NCI-H146 treated with DMSO at 0.1 percent for 48 hours (cell line): ENCODE measurements around the gene TRANK1.

Experiments
- DNase-seq: peaks from one replicate; lab custom pipeline; 2025; ENCODE audit not compliant: unreplicated experiment; lab: John Stamatoyannopoulos, UW

Gene TRANK1

GRCh38 chr3:36850743-36851142 lies 94.1 kb downstream of the TRANK1 start:
- no peak for DNase-seq

GRCh38 chr3:36846406-36846805 lies 98.4 kb downstream of the TRANK1 start:
- no peak for DNase-seq

- no peak for DNase-seq
Measured at GRCh38 chr3:36843065-36844051, 101.5 kb downstream of the TRANK1 start.

GRCh38 chr3:36842275-36842674 lies 102.6 kb downstream of the TRANK1 start:
- DNase-seq: no peak

DNA sequence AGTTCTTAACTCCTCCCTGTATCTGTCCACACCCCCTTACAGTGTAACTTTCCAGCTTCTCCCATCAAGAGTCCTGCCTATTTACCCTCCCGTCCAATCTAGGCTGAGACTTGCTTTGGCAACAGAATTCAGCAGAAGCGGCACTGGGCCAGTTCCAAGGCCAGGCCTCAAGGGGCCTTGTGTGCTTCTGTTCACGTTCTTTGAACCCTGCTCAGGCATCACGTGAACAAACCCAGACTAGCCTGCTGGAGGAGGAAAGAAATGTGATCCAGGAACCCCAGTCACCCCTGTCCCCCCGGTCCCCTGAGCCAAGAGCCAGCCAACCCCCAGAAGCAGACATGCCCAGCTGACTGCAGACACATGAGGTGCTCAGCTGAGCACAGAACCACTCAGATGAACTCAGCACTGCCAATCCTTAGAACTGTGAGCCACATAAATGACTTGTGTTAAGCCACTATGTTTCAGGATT lies 104.4 kb downstream of the TRANK1 start:
- no peak for DNase-seq

DNA sequence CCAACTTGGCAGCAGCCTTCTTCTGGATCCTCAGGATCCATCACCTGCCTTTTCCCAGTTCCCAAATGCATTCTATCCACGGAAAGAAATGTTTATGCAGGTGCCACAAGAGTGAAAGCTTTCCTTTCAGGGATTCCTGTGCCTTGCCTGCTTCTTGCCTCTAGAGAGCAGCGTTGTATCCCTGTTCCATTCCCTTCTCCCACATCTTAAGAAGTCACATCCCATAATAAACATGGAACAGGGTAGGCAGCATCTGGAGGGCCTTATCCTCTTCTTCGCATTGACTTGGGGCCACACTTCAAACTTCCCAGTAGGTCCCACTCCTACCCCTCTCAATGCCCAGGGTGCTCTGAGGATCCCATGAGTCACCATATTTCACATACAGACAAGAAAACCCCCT lies 107.8 kb downstream of the TRANK1 start:
- no peak for DNase-seq

- DNase-seq: no peak
Measured at GRCh38 chr3:36833160-36833814, 111.6 kb downstream of the TRANK1 start.

- no peak for DNase-seq
Measured at GRCh38 chr3:36832406-36832805, 112.4 kb downstream of the TRANK1 start.

DNA sequence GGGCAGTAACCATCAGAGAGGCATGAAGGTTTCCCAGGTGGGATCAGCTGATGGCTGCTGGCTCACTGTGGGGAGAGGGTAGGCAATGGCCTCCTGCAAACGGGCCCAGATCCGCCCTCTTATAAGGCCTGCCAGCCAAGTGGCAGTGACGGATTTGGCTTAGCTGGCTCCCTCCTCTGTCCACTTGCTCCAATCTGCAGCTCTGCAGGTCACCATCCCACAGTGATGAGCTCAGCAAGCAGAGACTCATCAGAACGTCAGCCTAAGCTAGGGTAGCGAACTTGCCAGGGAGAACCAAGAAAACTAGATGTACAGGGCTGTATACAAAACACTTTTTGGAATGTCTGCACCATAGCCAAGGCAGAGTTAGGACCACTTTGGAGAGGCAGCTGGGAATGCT lies 117.7 kb downstream of the TRANK1 start:
- no peak for DNase-seq

GRCh38 chr3:36826240-36826639 lies 118.6 kb downstream of the TRANK1 start:
- no peak for DNase-seq

GRCh38 chr3:36824443-36824842 lies 120.4 kb downstream of the TRANK1 start:
- DNase-seq: no peak

GRCh38 chr3:36823806-36824205 lies 121.0 kb downstream of the TRANK1 start:
- DNase-seq: no peak

- DNase-seq: no peak
Measured at GRCh38 chr3:36820083-36820482, 124.8 kb downstream of the TRANK1 start.

DNA sequence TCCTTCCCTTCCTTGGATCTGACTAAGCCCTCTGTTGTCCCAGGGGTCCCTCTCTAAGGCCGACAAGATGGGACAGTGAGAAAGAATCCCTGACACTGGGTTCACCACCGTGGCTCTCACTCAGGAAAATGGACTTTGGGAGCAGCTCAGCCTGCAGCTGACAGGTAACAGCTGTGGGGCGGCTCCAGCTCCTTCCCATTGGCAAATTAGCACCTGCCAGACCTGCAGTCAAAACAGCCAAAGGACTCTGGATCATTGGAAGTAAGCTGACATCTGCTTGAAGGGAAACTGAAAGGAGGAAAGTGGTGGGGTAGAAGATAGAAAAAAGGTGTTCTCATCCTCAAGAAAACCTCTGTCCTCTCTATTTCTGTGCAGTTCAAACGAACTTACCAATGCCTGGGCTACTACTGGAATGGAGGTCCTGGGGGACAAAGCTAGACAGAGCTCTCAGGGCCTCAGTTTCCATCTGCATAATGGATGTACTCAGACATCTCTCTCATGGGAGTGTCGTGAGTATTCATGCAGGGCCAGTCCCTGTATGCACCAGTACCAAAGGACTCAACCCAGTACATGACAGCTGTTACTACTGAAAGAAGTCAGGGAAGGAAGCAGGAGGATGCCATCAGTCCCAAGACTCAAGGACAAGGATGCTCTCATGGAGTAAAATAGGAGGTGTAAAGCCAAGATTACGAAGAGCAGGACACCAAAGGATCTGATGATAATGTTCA lies 126.9 kb downstream of the TRANK1 start:
- DNase-seq: no peak

DNA sequence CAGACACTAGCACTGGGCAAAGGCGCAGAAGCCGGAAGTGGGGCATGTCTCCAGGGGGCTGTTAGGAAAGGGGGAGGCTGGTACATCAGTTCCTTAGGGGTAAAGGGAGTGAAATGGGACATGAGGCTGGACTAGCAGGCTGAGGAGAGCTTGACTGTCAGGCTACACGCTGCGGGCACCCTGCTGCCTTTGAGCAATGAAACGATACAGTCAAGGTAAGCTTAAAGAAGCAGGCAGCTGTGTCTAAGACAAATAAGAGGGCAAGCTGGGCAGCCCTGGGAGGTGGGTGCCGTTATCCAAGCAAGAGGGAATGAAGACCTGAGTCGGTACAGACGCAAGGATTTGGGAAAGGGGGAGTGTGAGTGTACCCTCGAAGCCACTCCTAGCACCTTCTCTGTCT lies 129.5 kb downstream of the TRANK1 start:
- no peak for DNase-seq

- no peak for DNase-seq
Measured at GRCh38 chr3:36814776-36815175, 130.1 kb downstream of the TRANK1 start.

DNA sequence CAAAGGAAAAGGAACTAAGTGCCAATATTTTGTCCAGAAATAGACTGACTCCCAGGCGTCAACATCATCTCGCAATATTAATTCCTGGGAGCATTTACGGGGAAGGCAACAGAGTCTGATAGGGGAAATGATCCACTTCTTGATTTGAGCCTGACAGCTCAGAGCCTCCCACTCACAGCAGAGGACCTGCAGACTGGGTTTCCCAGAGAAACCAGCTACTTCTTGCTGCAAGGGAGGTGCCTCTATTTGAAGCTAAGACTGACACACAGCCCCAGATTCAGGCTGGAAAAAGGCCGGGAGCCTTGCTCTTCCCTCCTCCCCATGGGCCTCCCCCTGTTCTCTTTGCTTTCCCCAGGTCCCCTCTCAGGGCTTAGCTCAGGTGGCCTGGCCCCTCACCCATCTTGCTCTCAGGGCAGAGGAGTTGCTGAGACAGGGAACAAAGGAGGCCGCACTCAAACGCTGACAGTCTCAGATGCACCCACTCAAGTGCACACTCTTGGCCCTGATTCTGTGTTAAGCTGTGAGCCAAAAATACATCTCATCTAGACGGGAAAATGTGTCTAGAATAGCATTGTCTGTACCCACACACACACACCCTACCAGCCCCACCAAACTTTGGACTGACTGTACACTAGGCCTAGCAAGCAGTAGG lies 130.7 kb downstream of the TRANK1 start:
- DNase-seq: no peak

DNA sequence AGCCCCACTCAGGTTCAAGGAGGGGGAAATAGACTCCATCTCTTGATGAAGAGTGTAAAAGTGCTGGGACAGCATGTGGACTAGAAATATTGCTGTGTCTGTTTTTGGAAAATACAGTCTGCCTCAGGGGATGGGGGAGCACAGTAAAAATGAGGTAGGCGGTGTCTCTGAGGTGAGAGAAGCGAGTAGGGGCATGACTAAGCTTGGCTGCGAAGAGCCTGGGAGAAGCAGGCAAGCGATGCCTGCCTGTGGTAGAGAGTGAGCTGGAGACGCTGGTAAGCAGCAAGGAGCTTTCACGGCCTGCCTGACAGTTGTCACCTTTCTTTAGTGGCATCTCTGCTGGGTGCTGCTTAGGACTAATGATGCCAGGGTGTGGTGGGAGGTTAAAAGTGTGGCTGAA lies 131.5 kb downstream of the TRANK1 start:
- no peak for DNase-seq

DNA sequence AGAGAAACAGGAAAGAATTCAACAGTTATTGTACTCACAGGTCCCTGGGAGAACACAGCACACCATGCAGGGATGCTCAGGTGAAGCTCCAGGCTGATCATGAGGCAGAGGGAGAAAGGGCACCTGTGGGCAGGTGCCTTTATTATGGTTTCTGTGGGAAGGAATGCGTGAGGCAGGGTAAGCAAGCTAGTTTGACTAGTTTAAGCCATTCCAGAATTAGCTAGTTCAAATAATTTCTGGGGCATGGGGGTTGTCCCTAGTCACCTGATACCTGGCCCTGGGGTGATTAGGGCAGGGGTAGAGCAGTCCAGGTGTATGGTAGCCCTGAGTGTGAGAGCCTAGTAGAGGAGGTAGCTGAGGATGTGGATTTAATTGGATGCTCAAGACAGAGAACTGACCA lies 132.6 kb downstream of the TRANK1 start:
- no peak for DNase-seq

DNA sequence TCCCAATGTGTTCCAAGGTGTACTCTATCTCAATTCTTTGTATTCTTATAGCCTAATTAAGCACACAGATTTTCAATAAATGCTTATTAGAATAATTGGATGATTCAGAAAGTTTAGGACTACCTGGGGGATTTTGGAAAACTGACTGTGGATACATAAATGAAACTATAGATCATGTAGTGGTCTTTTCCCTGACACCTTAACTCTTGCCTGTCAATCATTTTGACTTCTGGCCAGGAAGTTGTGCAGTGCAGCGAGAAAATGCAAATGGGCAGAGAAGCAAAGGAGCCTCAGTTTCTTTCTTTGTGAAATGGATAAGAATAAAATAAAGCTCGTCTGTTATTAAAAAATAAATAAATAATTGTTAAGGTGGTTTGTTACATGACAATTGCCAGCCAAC lies 133.1 kb downstream of the TRANK1 start:
- no peak for DNase-seq
